DMS53 treated with DMSO at 0.1 percent for 48 hours (cell line): ENCODE data around the gene VDR.

Experiments
- DNase-seq: peaks from one replicate; lab custom pipeline; 2025; ENCODE audit not compliant: unreplicated experiment; lab: John Stamatoyannopoulos, UW

The VDR gene

DNA sequence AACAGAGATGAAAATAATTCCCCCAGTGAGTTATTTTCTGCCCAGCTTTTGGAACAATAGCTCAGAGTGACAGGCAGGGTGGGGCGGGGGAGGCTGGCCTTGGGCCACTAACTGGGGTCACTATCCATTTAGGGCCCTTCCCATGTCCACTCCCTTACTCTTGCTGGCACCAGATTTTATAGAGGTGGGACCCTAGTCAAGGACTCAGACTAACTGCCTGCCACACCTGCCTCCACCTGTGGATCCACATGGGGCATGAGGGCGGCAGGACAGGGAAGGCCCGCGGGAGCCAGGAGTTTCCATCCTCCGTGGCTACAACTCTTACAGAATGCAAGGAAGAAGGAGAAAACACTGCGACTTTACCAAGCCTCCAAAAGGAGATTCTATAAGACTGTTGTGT, 10.1 kb downstream of the VDR start:
- DNase-seq = no peak

DNA sequence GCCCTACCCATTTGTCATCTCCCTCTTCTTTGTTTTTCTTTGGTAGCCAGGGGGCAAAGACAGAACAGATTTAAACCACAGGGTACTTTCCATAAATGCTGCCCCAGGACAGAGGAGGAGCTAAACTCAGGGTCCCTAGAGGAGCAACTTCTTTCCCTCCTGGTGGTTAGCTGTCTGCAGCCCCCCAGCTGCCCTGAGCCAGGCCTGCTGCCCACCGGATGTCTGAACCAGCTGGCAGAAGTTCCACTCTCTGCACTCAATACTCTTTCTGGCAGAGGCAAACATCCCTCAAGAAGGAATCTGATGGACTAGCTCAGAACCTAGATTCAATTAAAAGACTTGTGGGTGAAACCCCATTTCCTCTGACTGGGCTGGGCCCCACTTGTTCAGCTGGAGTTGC, 10.7 kb downstream of the VDR start:
- no peak for DNase-seq

DNA sequence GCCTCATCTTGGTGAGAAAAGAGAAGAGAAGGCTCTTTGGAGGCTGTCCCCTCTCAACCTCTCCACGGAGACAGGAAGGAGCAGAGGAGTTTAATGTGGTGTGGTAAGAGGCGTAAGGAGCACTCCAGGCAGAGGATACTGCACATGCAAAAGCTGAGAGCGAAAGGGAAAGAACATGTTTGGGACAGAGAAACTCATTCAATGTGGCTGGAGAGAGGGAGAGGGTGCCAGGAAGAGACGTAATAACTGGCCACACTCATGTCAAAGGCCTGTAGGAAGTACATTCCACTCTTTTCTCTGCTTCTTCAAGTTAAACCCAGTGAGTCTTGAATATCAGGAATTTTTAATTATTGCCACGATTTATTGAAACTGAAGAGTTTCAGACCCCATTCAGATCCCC, 12.0 kb downstream of the VDR start:
- no peak for DNase-seq

DNA sequence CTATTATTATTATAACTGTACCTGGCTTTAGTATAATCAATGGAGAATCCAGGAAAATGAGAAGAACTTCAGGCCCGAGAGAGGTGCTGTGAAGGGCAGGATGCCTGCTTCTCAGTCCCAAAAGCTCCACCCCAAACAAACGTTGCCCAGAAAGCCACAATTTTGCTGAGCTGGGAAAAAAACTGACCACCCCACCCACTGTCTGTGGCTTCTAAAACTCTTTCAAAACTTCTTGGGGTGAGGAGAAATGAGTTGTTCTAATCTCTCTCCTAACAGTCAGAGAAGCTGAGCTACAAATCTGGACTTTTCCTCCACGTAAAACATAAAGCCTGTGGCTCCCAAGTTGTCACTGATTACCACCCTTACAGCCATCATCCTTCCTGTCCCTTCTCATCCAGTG, 13.4 kb downstream of the VDR start:
- DNase-seq = no peak

DNA sequence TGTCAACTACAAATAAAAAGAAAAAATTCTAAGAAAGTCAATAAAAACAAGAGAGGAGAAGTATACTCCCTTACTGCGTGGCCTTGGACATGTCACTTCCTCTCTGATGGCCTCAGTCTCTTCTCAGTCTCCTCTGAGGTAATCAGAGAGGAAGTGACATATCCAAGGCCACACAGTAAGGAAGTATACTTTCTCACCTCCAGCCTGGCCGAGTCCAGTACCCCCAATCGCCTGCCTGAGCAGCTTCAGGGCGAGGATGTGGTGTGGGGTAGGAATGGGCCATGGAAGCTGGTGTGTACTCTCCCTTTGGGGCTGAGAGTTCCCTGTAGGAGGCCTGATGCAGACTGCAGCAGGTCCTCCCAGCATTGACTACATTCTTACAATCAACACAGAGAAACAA, 15.8 kb downstream of the VDR start:
- no peak for DNase-seq

DNA sequence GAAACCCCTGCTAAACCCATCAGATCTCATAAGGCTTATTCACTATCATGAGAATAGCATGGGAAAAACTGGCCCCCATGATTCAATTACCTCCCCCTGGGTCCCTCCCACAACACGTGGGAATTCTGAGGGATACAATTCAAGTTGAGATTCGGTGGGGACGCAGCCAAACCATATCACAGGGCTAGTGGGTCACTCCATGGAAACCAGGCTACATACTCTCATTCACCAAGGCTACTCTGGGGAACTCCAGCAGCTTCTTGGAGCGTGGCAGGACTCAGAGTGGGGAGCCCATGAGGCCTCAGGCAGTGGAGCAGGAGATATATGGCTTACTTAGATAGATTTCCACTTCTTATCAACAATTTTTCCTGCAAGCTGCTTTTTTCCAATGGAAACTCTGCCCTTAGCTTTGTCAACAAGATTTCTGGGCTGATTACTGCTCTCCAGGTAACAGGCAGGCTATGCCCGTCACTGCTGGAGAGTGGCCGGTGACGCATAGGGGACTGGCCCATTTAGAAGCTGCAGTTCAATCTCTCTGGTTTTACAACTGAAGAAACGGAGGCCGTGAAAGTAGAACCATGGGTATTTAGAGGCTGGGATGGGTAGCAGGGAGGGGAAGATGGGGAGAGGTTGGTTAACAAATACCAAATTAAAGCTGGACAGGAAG, 16.5 kb downstream of the VDR start:
- no peak for DNase-seq

DNA sequence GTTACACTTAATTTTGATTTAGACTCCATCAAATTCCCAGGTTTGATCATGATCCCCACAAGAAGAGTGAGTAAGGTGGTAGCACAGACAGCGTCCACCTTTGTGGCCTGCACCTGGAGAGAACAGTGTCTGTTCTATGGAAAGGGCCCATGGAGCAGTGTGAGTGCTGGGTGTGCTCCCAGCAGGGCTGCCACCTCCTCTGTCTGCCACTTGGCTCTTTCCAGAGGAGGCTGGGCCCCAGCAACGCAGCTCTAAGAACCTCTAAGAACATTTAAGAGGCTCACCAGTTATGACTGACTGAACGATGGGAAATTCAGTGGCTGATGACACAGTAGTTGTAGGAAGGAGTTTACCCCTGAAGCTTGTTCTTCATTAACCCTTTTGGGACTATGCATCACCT, 17.3 kb downstream of the VDR start:
- DNase-seq = no peak

DNA sequence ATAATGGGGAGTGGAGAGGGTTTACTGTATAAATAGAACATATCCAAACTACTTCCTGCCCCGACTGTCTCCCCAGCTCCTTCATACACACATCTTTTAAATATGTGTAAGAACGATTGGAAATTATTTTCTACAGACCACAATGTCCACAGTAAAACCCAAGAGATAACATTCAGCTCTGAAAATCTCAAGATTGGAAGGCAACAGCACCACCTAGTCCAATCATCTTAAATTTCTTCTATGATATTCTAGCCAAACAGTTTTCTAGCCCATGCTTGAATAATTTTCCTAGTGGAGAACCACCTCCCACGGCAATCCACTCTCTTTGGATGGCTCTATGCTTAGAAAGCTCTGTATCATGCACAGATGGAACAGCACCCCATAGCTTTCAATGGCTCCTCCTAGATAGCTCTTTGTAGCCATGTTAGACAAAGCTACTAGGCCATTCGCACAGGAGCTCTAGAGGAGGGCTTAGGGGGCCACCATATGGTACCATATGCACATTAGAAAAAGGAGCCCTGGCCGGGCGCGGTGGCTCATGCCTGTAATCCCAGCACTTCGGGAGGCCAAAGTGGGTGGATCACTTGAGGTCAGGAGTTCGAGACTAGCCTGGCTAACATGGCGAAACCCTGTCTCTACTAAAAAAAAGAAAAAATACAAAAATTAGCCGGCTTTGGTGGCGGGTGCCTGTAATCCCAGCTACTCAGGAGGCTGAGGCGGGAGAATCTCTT, 18.1 kb downstream of the VDR start:
- DNase-seq = no peak

DNA sequence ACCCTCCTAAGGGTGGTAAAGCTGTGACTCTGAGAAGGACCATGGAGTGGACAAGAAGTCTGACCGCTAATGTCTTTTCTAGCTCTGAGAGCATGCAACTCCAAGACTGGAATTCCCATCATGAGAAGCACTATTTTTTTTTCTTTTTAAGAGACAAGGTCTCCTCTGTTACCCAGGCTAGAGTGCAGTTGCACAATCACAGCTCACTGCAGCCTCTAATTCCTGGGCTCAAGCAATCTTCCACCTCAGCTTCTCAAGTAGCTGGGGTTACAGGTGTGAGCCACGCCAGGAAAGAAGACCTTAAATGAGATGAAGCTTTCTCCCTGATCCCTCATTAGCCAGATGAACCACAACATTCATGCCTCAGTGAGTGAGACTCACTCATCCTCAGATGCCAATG, 19.2 kb downstream of the VDR start:
- no peak for DNase-seq

DNA sequence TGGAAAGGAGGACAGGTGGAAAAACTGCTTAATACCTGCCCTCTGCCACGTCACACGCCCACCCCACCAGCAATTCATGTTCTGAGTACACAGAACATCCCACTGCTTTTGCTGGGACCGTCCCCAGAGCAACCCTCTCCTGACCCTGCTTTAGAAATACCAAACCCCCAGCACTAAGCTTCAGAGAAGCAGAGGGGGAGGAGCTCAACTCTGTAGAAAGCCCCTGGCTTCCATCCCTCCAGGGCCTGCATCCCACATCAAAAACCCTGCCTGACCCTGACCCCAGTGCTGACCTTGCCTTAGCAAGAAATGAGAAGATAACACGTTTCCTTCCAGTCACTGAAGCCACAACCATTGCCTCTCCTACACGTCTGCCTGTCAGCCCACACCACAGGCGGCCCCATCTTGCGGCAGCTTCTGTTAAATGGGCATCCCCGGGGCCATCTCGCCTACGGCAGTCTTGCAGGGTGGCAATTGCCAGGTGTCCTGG, 19.7 kb downstream of the VDR start:
- DNase-seq = no peak

DNA sequence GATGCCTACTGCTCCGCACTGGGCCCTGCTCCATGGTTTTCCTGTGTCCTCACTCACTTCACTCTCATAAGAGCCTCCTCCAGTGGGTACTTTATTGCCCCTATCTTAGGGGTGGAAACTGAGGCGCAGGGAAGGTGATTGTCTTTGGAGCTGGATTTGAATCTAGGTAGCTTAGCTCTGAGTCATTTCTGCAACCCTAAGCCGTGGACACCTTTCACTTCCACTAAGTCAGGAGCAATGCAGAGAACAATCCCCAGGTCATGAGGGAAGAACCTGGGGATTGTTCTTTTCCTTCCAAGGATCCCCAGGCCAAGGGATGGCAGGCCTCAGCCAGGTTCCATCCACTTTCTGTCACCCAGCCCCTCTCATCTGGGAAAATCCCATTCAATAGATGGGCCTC, 20.3 kb downstream of the VDR start:
- DNase-seq = no peak

DNA sequence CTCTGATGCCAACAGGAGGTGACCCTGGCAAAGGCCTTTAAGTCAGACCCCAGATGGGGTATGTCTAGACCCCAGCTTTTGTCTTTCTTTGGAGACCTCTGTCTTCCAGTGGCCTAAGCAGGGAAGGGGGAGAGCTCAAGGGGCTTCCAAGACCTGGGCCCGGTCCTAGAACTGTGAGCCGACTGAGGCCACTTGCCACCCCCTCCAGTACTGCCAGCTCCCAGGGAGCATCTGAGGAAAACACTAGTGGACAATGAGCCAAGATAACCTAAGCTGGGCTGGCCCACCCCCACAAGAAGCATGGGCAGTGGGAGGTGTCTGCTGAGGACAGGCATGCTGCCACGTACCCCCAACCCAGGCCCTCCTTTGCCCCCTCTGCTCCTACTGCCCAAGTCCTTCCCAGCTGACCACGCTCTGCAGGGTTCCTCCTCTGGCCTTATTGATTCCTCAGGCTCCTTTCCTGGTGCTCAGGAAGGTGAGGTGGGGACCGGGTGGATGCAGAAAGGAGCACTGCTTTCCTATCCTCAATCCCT, 21.1 kb downstream of the VDR start:
- no peak for DNase-seq

DNA sequence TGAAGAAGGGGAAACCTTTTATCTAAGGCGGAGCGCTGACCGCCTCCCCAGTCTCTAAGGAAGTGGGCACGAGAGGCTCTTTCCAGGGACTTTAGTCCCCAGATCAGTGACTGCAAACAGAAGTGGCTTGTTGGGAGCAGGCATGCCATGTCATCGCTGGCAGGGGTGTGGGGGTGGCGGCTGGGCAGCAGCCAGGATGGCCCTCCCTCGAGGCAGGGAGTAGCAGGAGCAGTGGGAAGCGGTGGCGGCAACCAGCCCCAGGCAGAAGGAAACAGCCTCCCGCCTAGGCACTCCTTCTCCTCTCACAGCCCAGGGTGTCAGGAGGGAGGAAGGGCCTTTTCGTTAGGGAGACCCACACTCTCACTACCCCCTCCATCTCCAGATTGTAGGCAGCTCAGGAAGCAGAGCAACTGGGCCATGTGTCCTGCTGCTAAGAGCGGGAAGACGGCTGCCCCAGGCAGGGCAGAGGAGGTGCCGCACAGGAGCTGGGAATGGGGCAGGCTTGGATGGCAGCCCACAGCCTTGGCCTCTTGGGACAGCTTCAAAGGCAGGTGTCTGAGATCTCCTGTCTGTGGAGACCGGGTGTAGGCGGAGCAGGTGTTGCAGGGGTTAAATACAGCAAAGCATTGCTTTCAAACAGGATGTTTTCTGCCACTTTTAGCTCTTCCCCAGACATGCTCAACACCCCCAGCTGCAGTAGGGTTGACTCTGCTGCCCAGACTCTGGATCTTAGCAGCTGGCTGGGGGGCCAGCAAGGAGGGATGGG, 21.8 kb downstream of the VDR start:
- no peak for DNase-seq

DNA sequence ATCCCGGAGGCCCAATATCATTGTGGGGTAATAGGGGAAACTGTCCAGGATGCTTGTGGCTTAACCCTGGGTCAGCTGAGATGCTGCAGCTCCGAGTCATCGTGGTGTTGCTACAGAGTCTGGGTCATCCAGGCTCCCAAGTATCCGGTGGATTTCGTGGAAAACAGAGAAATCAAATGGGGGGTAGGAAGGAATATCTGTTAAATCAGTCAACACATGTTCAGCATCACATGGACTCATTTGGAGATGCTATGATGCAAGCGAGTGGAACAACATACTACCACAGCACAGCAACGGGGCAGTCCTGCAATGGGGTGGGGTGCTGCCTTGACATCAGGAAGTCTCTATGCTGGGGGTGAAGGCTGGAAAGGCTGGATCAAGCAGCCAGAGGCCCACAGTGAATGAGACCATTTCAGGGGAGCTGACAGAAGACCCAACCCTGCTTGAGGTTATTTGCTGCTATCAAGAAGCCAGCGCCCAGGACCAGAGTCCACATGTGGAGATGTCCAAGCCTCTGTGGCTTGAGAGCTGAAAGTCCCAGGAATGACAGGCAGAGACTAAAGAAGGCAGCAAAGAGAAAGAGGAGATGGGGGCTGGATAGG, 22.9 kb downstream of the VDR start:
- DNase-seq = no peak

DNA sequence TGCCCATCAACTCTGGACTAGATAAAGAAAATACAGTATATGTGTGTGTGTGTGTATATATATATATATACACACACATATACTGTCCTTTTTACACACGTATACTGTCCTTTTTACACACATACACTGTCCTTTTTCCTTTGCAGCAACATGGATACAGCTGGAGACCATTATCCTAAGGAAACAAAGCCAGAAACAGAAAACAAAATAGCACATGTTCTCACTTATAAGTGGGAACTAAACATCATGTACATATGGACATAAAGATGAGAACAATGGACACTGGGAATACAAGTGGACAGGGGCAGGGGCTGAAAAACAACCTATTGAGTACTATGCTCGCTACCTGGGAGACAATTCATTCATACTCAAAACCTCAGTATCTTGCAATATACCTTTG, 23.7 kb downstream of the VDR start:
- DNase-seq = no peak

DNA sequence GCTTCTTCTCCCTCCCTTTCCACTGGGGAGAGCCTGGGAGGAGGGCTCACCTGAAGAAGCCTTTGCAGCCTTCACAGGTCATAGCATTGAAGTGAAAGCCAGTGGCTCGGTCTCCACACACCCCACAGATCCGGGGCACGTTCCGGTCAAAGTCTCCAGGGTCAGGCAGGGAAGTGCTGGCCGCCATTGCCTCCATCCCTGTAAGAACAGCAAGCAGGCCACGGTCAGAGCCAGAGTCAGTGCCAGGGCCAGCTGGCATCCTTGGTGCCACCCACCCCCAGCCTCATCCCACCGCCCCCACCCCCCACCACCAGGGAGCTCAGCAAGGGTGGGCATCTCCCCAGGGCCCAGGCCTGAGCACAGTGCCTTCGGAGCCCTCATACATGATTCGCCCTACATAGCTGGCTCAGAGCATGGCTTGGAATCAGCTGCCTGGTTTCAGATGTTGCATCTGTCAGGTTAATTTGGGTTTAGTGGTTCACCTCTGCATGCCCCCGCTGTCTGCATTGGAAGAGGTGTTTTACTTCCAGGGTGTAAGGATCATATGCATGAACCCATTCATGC, 25.8 kb downstream of the VDR start:
- DNase-seq = no peak

DNA sequence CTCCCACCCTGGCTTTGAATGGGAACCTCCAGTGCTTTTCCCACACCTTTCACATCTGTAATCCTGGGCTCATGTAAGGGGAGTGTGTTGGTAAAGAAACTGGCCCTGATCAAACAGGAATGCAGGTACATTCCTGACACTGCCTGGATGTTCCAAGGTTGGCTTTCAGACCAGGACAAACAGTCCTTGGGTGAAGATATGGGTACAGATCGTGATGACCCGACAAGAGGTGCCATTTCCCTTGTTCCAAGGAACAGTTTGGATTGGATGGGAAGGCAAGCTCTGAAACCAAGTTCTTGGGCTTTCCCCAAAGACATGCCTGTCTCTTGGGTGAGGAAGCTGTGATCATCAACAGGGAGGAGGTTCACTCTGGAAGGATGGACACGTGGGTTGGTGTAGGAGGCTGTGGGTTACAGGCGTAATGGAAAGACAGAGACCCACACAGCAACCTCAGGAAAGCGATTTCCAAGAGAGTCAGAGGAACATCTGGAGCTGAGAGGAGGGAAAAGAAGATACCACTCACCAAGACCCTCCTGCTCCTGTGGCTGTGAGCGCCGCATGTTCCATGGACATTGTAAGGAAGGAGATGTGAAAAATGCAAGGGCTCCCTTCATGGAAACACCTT, 26.4 kb downstream of the VDR start:
- DNase-seq = no peak

DNA sequence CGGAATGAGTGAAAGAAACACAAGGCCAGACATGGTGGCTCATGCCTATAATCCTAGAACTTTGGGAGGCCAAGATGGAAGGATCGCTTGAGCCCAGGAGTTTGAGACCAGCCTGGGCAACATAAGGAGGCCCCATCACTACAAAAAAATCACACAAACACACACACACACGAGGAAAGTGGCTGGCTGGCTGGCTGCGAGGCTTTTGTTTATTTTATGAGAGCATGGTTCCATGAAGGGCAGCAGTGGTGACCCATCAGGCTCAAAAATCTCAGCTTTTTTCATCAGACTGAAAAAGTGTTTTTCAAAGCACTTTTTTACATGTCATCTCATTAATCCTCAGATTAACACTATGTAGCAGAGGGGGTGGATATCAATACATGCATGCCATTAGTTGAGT, 27.7 kb downstream of the VDR start:
- no peak for DNase-seq

DNA sequence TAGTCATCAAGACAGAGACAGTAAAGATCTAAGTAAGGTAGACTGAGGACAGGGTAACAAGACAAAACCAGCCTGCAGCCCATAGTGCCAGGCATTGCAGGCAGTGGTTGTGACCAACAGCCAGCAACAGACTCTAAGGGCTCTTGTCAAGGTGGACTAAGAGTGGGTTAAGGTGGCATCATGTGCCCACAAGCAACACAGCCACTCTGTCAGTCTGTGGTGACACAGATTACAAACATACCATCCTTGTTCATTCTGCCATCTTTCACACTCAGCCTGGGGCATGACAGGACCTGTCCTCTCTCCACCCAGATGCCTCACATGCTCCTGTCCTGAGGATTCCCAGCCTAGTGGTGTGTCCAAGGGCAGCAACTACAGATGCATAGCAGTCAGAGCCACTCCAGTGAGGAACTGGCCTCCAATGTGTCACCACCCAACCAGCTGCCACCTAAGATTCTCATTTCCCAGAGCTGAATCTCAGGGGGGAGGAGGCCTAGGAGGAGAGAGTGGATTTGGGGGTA, 28.3 kb downstream of the VDR start:
- DNase-seq = no peak

DNA sequence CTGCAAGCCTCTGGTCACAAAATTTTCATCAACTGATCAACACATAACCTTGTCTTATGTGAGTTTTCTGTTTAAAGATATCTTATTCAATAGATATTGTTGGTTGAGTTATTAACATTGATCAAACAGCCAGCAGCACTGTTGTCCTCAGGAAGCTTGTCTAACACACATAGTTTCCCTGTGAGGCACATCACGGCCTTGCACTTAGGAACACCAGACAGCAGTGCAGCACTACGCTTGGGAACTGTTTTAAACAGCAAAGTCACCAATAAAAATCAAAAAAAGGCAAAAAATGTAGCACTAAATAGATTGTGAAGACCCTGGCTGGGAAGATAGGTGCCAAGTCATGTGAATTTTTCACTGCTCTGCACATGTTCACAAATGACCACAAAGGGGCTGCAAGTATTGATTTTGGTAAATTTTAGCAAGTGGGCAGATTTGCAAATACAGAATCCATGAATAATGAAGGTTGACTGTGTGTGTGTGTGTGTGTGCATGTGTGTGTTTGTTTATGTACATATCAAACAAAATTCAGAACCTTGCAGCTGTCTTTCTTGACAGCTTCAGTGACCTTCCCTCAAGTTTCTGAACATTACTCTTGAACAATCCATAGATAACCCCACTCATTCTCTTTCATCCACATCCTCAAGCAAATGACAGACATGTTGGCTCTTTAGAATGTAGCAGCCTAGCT, 28.9 kb downstream of the VDR start:
- no peak for DNase-seq
